HepG2 (cell line): ENCODE data around the gene PDIA5. TPM values are rescaled to one million over a fixed set of nuclear protein-coding genes. Genes with fewer than 3 reads are reported as not detected.

Source experiments
- ATAC-seq: fragments of 200-7000 bp; cut with Tn5 transposase; 3 replicates; pipeline ENCODE4 v1.9.1; 2020; ENCODE audit warnings: mild to moderate bottlenecking, moderate library complexity
- BruUV-seq: library from RNA; stranded (reverse); fragments of 400-500 nt; replicated peaks from 2 replicates; lab custom pipeline; 2021; lab: Mats Ljungman, UMichigan
- CTCF ChIA-PET: fragments of 300-600 bp; formaldehyde crosslinking; extraction: SDS; loops from one replicate; lab custom pipeline; 2021; ENCODE audit warnings: low total read pairs, inconsistent platforms, low intra/inter-chr PET ratio; lab: Yijun Ruan, JAX
- POLR2A ChIA-PET: fragments of 350-600 bp; sonication (Branson Sonifier 250); formaldehyde crosslinking; loops from one replicate; lab custom pipeline; 2020; ENCODE audit warnings: antibody characterized with exemption, inconsistent platforms; lab: Yijun Ruan, JAX
- DNase-seq: peaks from one replicate; pipeline ENCODE4 v3.0.0-alpha.2; 2015; ENCODE audit warnings: low spot score
- FAIRE-seq: peaks from 3 replicates; lab custom pipeline; 2011; peaks lifted over from hg19 to GRCh38; lab: Jason Lieb, UNC
- H2AFZ ChIP-seq: one replicate; pipeline ENCODE4 v1.6.1; 2011; ENCODE audit warnings: low read length, inconsistent platforms
- H3K27ac ChIP-seq: fragments of 300-600 bp; 3 replicates; pipeline ENCODE4 v1.8.0; 2011; ENCODE audit warnings: mixed run types, mild to moderate bottlenecking, mixed read lengths, low read length, inconsistent platforms; ENCODE audit not compliant: insufficient read depth; ENCODE audit errors: extremely low read length
- H3K27me3 ChIP-seq, 2 experiments: fragments of 200-600 bp in 1 of 2; 2 replicates in 1 of 2; 3 replicates in 1 of 2; pipeline versions ENCODE4 v1.6.0 to v1.8.0; 2011; ENCODE audit warnings: low read length in 2 of 2, mild to moderate bottlenecking in 2 of 2, moderate library complexity in 2 of 2, inconsistent platforms in 1 of 2; ENCODE audit not compliant: insufficient read depth in 2 of 2, control insufficient read depth in 1 of 2
- H3K36me3 ChIP-seq, 2 experiments: fragments of 200-600 bp in 1 of 2; replicated peaks in 1 of 2; 2 replicates in 1 of 2; 3 replicates in 1 of 2; pipeline versions ENCODE4 v1.5.1 to v1.8.0; 2011; ENCODE audit warnings: low read length in 2 of 2, inconsistent platforms in 1 of 2; ENCODE audit not compliant: insufficient read depth in 2 of 2, control insufficient read depth in 1 of 2
- H3K4me1 ChIP-seq: 2 replicates; pipeline ENCODE4 v1.5.1; 2012; ENCODE audit warnings: low read length, inconsistent platforms; ENCODE audit not compliant: insufficient read depth
- H3K4me2 ChIP-seq: 2 replicates; pipeline ENCODE4 v1.6.0; 2011; ENCODE audit warnings: low read depth, low read length, inconsistent platforms
- H3K4me3 ChIP-seq, 3 experiments: fragments of 200-600 bp in 1 of 3; sonication (generic), shearing (Covaris generic) in 1 of 3; replicated peaks in 1 of 3; 2 replicates each; pipeline ENCODE4 v1.5.1; 2011 to 2016; ENCODE audit warnings: low read length in 3 of 3, inconsistent platforms in 2 of 3, low read depth in 2 of 3, mild to moderate bottlenecking in 2 of 3, control low read depth in 1 of 3, mixed read lengths in 1 of 3; ENCODE audit not compliant: insufficient read depth in 1 of 3
- H3K79me2 ChIP-seq: one replicate; pipeline ENCODE4 v1.6.1; 2011; ENCODE audit warnings: low read length, inconsistent platforms; ENCODE audit not compliant: insufficient read depth
- H3K9ac ChIP-seq: 2 replicates; pipeline ENCODE4 v1.6.0; 2011; ENCODE audit warnings: mild to moderate bottlenecking, low read depth, low read length, inconsistent platforms; ENCODE audit not compliant: insufficient read depth
- H3K9me3 ChIP-seq: 2 replicates; pipeline ENCODE4 v1.5.1; 2012; ENCODE audit warnings: mild to moderate bottlenecking, low read length
- H4K20me1 ChIP-seq: 2 replicates; pipeline ENCODE4 v1.6.0; 2011; ENCODE audit warnings: inconsistent platforms, mild to moderate bottlenecking, low read length, moderate library complexity; ENCODE audit not compliant: insufficient read depth
- HDAC1 ChIP-seq: sonication (generic); formaldehyde crosslinking; IDR thresholded peaks from 2 replicates; pipeline ENCODE4 v1.5.1; 2020; ENCODE audit warnings: mild to moderate bottlenecking, missing genetic modification reagents
- MEF2D ChIP-seq: sonication (generic); formaldehyde crosslinking; IDR thresholded peaks from 2 replicates; pipeline ENCODE4 v1.5.1; 2020; ENCODE audit warnings: mild to moderate bottlenecking, missing genetic modification reagents
- MXI1 ChIP-seq: IDR thresholded peaks from 3 replicates; pipeline ENCODE4 v1.6.1; 2012; ENCODE audit warnings: low read depth, low read length, inconsistent platforms, borderline replicate concordance
- NCOA5 ChIP-seq: sonication (generic); formaldehyde crosslinking; IDR thresholded peaks from 2 replicates; pipeline ENCODE4 v1.4.0; 2020; ENCODE audit warnings: missing genetic modification reagents
- REPIN1 ChIP-seq: sonication (generic); formaldehyde crosslinking; IDR thresholded peaks from 2 replicates; pipeline ENCODE4 v1.8.0; 2022; ENCODE audit warnings: missing genetic modification reagents, low read depth, mild to moderate bottlenecking, borderline replicate concordance
- SPEN ChIP-seq: sonication (generic); formaldehyde crosslinking; IDR thresholded peaks from 2 replicates; pipeline ENCODE4 v1.5.1; 2020; ENCODE audit warnings: low read depth, mild to moderate bottlenecking, missing genetic modification reagents
- ZKSCAN5 ChIP-seq: sonication (generic); formaldehyde crosslinking; IDR thresholded peaks from 2 replicates; pipeline ENCODE4 v1.5.1; 2020; ENCODE audit warnings: mild to moderate bottlenecking, missing genetic modification reagents
- ZNF17 ChIP-seq: sonication (generic); formaldehyde crosslinking; IDR thresholded peaks from 2 replicates; pipeline ENCODE4 v1.5.0; 2020; ENCODE audit warnings: mild to moderate bottlenecking, missing genetic modification reagents
- ZNF230 ChIP-seq: sonication (generic); formaldehyde crosslinking; IDR thresholded peaks from 2 replicates; pipeline ENCODE4 v1.4.0; 2020; ENCODE audit warnings: mild to moderate bottlenecking, missing genetic modification reagents
- ZNF333 ChIP-seq: sonication (generic); formaldehyde crosslinking; IDR thresholded peaks from 2 replicates; pipeline ENCODE4 v1.4.0; 2020; ENCODE audit warnings: mild to moderate bottlenecking, missing genetic modification reagents, borderline replicate concordance
- ZNF75D ChIP-seq: sonication (generic); formaldehyde crosslinking; IDR thresholded peaks from 2 replicates; pipeline ENCODE4 v1.8.1; 2023; ENCODE audit warnings: missing genetic modification reagents, mild to moderate bottlenecking, borderline replicate concordance
- ZNF788 ChIP-seq: sonication (generic); formaldehyde crosslinking; IDR thresholded peaks from 2 replicates; pipeline ENCODE4 v1.5.0; 2020; ENCODE audit warnings: mild to moderate bottlenecking, missing genetic modification reagents, borderline replicate concordance
- ZNF891 ChIP-seq: sonication (generic); formaldehyde crosslinking; IDR thresholded peaks from 2 replicates; pipeline ENCODE4 v1.5.0; 2020; ENCODE audit warnings: mild to moderate bottlenecking, missing genetic modification reagents
- WGBS: methylation state at CpG from one replicate; pipeline ENCODE4 v1.1.6; 2017; ENCODE audit warnings: low lambda C conversion rate; 5-methylcytosine and 5-hydroxymethylcytosine counted together
- in situ Hi-C: cut with HindIII; loops from 2 replicates; pipeline ENCODE4 v1.10.0; 2017; ENCODE audit warnings: low pct_unique_long_range_greater_than_20kb; ENCODE audit not compliant: extremely low pct_ligation_motif_present
- intact Hi-C: fragments of 100-400 bp; cut with micrococcal nuclease; formaldehyde crosslinking; loops from one replicate; pipeline ENCODE4 v1.10.0; 2022; ENCODE audit not compliant: unreplicated experiment
- polyA plus RNA-seq, 8 experiments: library from polyadenylated mRNA; depleted of rRNA in 3 of 8; stranded (reverse) in 7 of 8; unstranded in 1 of 8; fragments of >200 nt; fragmentation: Illumina TruSeq in 4 of 8; extraction: Trizol in 4 of 8; gene quantifications; 2 replicates each; pipeline versions ENCODE4 v1.2.1 to v1.2.3, GENCODE V29; 2011 to 2016; ENCODE audit warnings: low read depth in 4 of 8, missing spikeins in 1 of 8, mixed read lengths in 1 of 8; ENCODE audit not compliant: insufficient read depth in 1 of 8
- total RNA-seq, 5 experiments: library from RNA; depleted of rRNA; stranded (reverse); fragments of >200 nt; fragmentation: Illumina TruSeq; extraction: Trizol; gene quantifications; 2 replicates each; pipeline ENCODE4 v1.2.3, GENCODE V29; 2016; ENCODE audit warnings: low read depth in 1 of 5
- TF ChIP-seq, protein P1 (sequence below): IDR thresholded peaks from 2 replicates; pipeline ENCODE4 v1.6.1; 2016; ENCODE audit warnings: missing biosample characterization, missing genetic modification reagents, low read depth
- TF ChIP-seq, protein P2 (sequence below): sonication (generic); formaldehyde crosslinking; IDR thresholded peaks from 2 replicates; pipeline ENCODE4 v1.5.0; 2020; ENCODE audit warnings: missing genetic modification reagents
- TF ChIP-seq, protein P3 (sequence below): sonication (generic); formaldehyde crosslinking; IDR thresholded peaks from 2 replicates; pipeline ENCODE4 v1.8.1; 2023; ENCODE audit warnings: mild to moderate bottlenecking, missing genetic modification reagents, borderline replicate concordance
- TF ChIP-seq, protein P4 (sequence below): IDR thresholded peaks from 2 replicates; pipeline ENCODE4 v1.6.1; 2016; ENCODE audit warnings: missing compliant biosample characterization, missing genetic modification reagents, borderline replicate concordance

The PDIA5 gene
- total and polyA plus RNA-seq, 2 of the 13 experiments (the other 11 are each of a cell fraction or from before 2014, with no cell fraction given), result 51.3 to 74.3 TPM

DNA sequence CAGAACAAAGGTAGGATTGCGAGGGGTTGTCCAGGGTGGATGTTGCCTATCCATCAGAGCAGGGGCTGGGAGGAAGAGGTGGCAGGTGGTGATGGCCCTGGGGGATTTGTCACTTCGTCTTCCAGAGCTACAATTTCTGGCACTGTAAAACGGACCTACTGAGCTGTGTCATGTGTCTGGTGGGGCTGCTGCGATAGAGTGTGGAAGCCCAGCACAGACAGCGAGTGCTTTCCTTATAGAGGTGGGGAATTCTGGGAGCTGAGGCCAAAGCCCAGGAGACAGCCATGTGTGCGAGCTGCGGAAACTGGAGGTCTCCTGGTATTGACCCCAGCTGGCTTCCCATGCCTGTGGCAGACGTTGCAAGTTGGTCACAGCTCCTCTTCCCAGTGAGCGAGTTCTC is 73.7 kb downstream of the PDIA5 start:
- in situ Hi-C loops (no loop called here), intact Hi-C loops (loop anchor here (5.0 kb wide), 1 partner anchor 73 kb away; the partner anchor contains the start of gene PDIA5)
- DNase-seq (no peak), FAIRE-seq (no peak), ATAC-seq (no peak)
- H3K36me3 ChIP-seq, result peaks cover 18 to 74% of the 10 kb centered on the region in 2 experiments
- H3K27me3 ChIP-seq, result no peaks in the 10 kb centered on the region
- no peak overlapping the region for H3K4me3 ChIP-seq
- no peak overlapping the region for H3K4me2 ChIP-seq
- H2AFZ ChIP-seq, result no peak overlapping the region
- H3K9me3 ChIP-seq, result no peaks in the 10 kb centered on the region
- H3K4me1 ChIP-seq, result peaks cover 26% of the 10 kb centered on the region
- no TSS peak for BruUV-seq
- no peak overlapping the region for H3K9ac ChIP-seq
- no peak overlapping the region for H3K27ac ChIP-seq
- ChIA-PET CTCF (no interaction called here), POLR2A (no interaction called here)
- H3K79me2 ChIP-seq, result no peaks in the 10 kb centered on the region
- WGBS, result 99% methylated on average over 4 of the region's 9 CpGs
- H4K20me1 ChIP-seq, result peaks cover 14% of the 10 kb centered on the region
- TF ChIP-seq HDAC1 (no peak), ZNF333 (no peak), REPIN1 (CRISPR knock-in tag) (no peak), MEF2D (CRISPR knock-in tag) (no peak), SPEN (CRISPR knock-in tag) (no peak), NCOA5 (CRISPR knock-in tag) (no peak), ZKSCAN5 (CRISPR knock-in tag) (no peak), ZNF788 (no peak), ZNF17 (CRISPR knock-in tag) (no peak), ZNF75D (CRISPR knock-in tag) (no peak), MXI1 (no peak), ZNF230 (CRISPR knock-in tag) (no peak), ZNF891 (CRISPR knock-in tag) (no peak)
- TF ChIP-seq, protein P1, sequence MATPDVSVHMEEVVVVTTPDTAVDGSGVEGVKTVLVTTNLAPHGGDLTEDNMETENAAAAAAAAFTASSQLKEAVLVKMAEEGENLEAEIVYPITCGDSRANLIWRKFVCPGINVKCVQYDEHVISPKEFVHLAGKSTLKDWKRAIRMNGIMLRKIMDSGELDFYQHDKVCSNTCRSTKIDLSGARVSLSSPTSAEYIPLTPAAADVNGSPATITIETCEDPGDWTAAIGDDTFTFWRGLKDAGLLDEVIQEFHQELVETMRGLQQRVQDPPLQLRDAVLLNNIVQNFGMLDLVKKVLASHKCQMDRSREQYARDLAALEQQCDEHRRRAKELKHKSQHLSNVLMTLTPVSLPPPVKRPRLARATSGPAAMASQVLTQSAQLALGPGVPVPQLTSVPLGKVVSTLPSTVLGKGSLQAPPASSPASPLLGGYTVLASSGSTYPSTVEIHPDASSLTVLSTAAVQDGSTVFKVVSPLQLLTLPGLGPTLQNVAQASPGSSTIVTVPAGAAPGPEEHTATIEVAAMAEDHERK, result no peak
- TF ChIP-seq, protein P2, sequence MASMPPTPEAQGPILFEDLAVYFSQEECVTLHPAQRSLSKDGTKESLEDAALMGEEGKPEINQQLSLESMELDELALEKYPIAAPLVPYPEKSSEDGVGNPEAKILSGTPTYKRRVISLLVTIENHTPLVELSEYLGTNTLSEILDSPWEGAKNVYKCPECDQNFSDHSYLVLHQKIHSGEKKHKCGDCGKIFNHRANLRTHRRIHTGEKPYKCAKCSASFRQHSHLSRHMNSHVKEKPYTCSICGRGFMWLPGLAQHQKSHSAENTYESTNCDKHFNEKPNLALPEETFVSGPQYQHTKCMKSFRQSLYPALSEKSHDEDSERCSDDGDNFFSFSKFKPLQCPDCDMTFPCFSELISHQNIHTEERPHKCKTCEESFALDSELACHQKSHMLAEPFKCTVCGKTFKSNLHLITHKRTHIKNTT (CRISPR knock-in tag), result no peak
- TF ChIP-seq, protein P3, sequence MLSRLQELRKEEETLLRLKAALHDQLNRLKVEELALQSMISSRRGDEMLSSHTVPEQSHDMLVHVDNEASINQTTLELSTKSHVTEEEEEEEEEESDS (CRISPR knock-in tag), result no peak
- TF ChIP-seq, protein P4, sequence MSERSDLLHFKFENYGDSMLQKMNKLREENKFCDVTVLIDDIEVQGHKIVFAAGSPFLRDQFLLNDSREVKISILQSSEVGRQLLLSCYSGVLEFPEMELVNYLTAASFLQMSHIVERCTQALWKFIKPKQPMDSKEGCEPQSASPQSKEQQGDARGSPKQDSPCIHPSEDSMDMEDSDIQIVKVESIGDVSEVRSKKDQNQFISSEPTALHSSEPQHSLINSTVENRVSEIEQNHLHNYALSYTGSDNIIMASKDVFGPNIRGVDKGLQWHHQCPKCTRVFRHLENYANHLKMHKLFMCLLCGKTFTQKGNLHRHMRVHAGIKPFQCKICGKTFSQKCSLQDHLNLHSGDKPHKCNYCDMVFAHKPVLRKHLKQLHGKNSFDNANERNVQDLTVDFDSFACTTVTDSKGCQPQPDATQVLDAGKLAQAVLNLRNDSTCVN (CRISPR knock-in tag), result no peak
